NCI-H2107 treated with DMSO at 0.1 percent for 48 hours (cell line): ENCODE measurements around the gene CYP11A1.

Experiments
- DNase-seq: peaks from one replicate; lab custom pipeline; 2025; ENCODE audit not compliant: unreplicated experiment; lab: John Stamatoyannopoulos, UW

Gene CYP11A1

GRCh38 chr15:74328331-74329056, 39.0 kb downstream of the CYP11A1 start:
- no peak for DNase-seq

DNA sequence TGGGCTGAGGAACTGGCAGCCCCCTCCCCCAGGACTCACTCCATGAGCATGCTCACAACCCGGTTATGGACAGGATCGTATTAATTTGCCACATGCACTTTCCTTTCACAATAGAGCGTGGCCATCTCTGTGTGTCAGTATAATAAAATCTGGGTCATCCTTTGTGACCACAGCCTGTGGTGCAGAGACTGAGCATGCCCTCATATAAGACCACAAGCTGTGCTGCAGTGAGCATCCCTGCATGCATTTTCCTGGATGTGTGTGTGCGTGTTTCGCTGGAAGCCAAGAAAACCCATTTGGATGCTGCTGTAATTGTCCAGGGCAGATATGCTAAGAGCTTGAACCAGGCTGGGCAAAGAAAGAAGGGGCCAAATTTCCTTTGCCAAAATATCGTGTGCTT, 39.7 kb downstream of the CYP11A1 start:
- DNase-seq: no peak

- no peak for DNase-seq
Measured at GRCh38 chr15:74326746-74327145, 40.7 kb downstream of the CYP11A1 start.

DNA sequence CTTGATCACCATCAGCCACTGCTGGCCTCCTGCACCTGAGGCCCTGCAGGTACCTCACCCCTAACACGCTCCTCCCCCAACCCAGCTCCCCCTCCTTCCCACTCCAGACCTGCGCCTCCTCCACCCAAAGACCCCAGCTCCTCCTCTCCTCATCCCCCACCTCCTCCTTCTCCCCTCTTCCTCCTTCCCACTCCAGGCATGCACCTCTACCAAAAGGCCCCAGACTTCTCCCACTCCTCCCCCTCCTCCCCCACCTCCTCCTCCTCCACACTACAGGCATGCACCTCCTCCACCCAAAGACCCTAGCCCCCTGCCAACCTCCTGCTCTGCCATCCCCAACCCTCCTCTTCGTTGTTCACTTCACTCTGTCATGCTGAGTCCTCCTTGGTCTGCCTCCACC, 42.7 kb downstream of the CYP11A1 start:
- DNase-seq: no peak

GRCh38 chr15:74322558-74323180, 44.8 kb downstream of the CYP11A1 start:
- peak; percentile 33 for DNase-seq

GRCh38 chr15:74320352-74321247, 46.8 kb downstream of the CYP11A1 start:
- peak; percentile 34 for DNase-seq

- DNase-seq: no peak
Measured at GRCh38 chr15:74319596-74320351, 47.7 kb downstream of the CYP11A1 start.

DNA sequence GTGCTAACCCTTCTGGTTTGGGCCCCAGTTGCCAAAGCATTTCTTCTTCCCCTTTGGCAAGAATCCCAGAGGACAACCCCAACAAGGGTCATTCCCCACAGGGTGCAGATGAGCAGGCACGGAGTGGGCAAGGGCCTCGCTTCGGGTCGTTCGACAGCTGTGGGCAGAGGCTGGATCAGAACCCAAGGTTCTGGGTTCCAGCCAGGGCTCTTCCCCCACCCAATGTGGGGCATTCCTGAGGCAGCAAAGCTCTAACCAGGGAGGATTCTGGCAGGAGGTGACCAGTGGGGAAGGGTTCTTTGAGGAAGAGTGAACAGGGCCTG, 48.3 kb downstream of the CYP11A1 start:
- DNase-seq: no peak

DNA sequence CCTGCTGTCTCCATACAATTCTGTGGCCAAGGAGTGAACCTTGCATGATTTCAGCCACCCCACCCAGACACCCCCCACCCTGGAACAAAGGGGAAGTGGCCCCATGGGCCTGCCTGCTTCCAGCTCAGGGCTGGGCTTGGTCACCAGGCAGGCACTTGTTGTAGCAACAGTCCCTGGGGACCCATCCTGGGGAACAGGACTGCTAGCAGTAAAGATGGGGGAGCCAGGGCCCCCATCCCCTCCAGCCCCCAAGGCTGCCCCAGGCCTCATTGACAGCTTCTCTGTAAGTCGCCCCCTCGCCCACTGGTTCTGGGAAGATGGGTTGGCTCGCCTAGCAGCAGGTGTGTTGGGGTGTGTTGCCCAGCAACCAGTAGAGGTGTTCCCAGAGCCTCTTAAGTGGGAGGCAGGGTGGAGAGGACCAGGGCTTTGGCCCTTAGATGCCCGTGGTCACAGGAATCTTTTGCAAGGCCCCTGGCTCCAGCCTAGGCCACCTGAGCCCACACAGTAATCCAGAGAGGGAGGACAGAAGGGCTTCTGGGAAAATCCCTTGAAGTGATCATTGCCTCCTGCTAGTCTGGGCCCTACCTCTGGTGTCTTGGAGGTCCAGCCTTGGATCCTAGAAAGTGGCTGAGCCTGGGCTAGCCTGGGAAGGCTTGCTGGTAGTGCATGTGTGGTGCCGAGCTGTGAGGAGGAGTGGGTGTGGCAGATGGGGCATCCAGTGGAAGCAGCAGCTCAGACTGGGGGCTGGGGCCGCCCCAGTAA, 48.9 kb downstream of the CYP11A1 start:
- DNase-seq: peak; percentile 16

GRCh38 chr15:74317820-74318375, 49.5 kb downstream of the CYP11A1 start:
- peak; percentile 82 for DNase-seq

DNA sequence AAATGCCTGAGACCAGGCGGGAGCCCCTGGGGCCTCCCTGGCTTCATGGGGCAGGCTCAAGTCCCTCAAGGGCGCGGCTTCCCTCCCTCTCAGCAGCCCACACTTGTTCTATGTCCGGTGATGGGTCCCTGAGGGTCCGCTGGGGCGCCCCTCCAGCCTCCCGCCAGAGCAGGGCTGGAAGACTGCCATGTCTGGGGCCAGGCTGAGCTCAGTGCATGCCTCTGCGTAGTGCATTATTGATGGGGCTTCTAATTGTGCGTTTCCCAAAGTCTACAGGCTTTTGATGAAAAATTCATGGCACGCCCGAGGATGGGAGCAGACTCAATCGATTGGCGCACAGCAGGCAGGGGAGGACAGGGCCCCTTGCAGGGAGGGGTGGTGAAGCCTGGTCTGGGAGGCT, 51.3 kb downstream of the CYP11A1 start:
- DNase-seq: no peak

DNA sequence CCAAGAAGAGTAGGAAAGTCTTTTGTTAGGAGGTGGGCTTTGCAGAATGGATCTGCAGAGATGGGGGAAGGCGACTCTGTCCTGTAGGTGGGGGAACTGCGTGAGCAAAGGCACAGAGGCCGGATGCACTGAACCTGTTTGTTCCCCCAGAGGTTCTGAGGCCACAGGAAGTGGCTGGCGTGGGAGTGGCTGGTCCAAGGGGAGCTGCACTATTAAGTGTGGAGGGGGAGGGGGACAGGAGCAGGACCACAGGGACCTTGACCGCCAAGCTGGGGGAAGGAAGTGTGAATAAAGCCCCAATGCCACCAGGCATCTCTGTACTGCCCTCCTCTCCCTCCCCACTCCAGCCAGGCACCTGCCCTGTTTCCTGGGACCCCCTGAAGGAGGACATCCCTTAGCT, 51.8 kb downstream of the CYP11A1 start:
- no peak for DNase-seq

- DNase-seq: no peak
Measured at GRCh38 chr15:74314795-74315438, 52.5 kb downstream of the CYP11A1 start.

DNA sequence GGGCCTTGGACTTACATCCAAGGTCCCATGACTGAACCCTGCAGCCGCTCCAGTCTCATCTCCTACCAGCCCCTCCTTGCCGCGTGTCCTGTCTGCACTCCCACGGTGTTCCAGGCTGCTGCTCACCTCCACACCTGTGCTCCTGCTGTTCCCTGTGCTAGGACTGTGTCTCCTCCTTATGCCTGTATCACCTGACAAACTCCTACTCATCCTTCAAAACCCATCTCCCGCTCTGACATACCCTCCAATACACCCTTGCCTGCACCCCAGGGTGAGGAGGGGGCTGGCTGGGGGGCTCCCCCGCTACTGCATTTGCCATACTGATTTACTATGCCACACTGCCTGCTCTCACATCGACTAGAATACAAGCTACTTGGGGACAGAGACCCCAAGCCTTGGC, 53.6 kb downstream of the CYP11A1 start:
- no peak for DNase-seq

- peak; percentile 82 for DNase-seq
Measured at GRCh38 chr15:74312445-74313007, 54.9 kb downstream of the CYP11A1 start.

GRCh38 chr15:74311734-74312444, 55.6 kb downstream of the CYP11A1 start:
- no peak for DNase-seq

DNA sequence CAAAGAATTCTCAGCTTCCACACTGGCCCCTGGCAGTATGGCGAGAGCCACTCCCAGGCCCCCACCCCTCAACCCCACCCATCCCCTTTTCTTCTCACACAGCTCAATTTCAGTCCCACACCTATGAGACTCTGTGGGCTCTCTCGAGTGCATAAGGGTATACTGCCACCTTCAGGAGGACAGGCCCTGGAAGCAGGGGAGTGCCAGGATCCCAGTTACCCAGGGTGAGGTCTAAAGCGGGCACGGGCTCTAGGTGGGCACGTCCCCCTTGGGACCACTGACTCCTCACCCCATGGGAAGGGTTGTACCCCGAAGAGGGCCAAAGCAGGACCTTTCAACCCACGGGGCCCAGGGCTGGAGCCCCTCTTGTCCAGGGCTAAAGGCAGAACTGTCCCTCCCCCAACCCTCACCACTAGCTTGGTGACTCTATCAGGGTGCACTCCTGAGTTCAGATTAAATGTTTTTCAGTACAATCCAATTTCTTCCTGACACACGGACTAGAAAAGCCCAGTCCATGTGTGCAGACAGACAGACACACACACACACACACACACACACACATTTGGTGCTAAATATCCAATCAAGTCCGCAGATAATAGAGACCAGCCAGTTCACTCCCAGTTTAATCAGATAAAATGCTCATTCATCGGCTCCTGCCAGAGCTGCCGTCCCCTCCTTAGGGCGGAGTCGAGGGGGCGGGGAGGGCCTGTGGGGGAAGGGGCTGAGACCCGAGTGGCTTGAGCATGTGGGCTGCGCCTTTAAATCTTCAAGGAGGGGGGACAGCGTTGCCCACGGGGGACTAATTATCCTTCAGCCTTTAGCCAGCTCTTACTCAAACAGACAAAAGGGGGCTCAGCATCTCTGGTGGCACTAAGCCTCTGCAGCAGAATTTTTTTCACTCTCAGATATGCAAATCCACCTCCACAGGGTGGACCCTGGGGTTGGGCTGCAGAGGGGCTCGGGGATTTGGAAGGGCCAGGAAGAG, 59.3 kb downstream of the CYP11A1 start:
- peak; percentile 56 for DNase-seq
